Measurements from ENCODE around the gene WIZ.
A peak's percentile ranks its signal among the peaks of the same experiment; 100 is the strongest.
"Not testable (repeated sequence)": the region's sequence is repeated elsewhere in the genome, so short reads cannot be mapped to it uniquely, and the experiment has no call there.

The WIZ gene

GRCh38 chr19:15429825-15430467, 19.8 kb downstream of the WIZ start:
- no peak for DNase-seq (ENCODE audit: low spot score)

- no peak for DNase-seq (ENCODE audit: low spot score)
These were observed 20.6 kb downstream of the WIZ start for GRCh38 chr19:15428956-15429824.

GRCh38 chr19:15427991-15428471, 21.7 kb downstream of the WIZ start:
- no peak for DNase-seq (ENCODE audit: low spot score)

- no peak for DNase-seq (ENCODE audit: low spot score)
These were observed 22.4 kb downstream of the WIZ start for GRCh38 chr19:15427350-15427700.

- no peak for DNase-seq (ENCODE audit: low spot score)
These were observed 23.0 kb downstream of the WIZ start for GRCh38 chr19:15426485-15427349.

GRCh38 chr19:15425321-15425950, 24.3 kb downstream of the WIZ start:
- no peak for DNase-seq (ENCODE audit: low spot score)

GRCh38 chr19:15424692-15425272, 25.0 kb downstream of the WIZ start:
- DNase-seq (ENCODE audit: low spot score): no peak

- no peak for DNase-seq (ENCODE audit: low spot score)
These were observed 25.6 kb downstream of the WIZ start for GRCh38 chr19:15424121-15424520.

- no peak for DNase-seq (ENCODE audit: low spot score)
These were observed 26.6 kb downstream of the WIZ start for GRCh38 chr19:15423130-15423529.

- DNase-seq (ENCODE audit: low spot score): no peak
These were observed 27.3 kb downstream of the WIZ start for GRCh38 chr19:15422296-15423075.

GRCh38 chr19:15421721-15422260, 28.0 kb downstream of the WIZ start:
- DNase-seq (ENCODE audit: low spot score): no peak

GRCh38 chr19:15421136-15421695, 28.5 kb downstream of the WIZ start:
- no peak for DNase-seq (ENCODE audit: low spot score)

GRCh38 chr19:15419413-15420025, 30.2 kb downstream of the WIZ start:
- no peak for DNase-seq (ENCODE audit: low spot score)

GRCh38 chr19:15418579-15419412, 31.0 kb downstream of the WIZ start, which contains the start of gene AKAP8L:
Gene AKAP8L (minus strand): TSS chr19:15418988. CDS start chr19:15418923, 65 bp downstream.
- DNase-seq (ENCODE audit: low spot score): peak; percentile 98

- DNase-seq (ENCODE audit: low spot score): no peak
These were observed 31.6 kb downstream of the WIZ start for GRCh38 chr19:15418231-15418578.

GRCh38 chr19:15417699-15418098, 32.1 kb downstream of the WIZ start:
- DNase-seq (ENCODE audit: low spot score): no peak

- no peak for DNase-seq (ENCODE audit: low spot score)
These were observed 36.9 kb downstream of the WIZ start for GRCh38 chr19:15412832-15413231.

GRCh38 chr19:15411351-15411750, 38.4 kb downstream of the WIZ start:
- not testable (repeated sequence) for DNase-seq (ENCODE audit: low spot score)

GRCh38 chr19:15404780-15405211, 45.0 kb downstream of the WIZ start:
- no peak for DNase-seq (ENCODE audit: low spot score)
